HepG2 (cell line): ENCODE measurements around the gene SNIP1. TPM values are rescaled to one million over a fixed set of nuclear protein-coding genes. Genes with fewer than 3 reads are reported as not detected.

Experiments
- EEA1 ChIP-seq: sonication (generic); formaldehyde crosslinking; IDR thresholded peaks from 2 replicates; pipeline ENCODE4 v1.5.1; 2020; ENCODE audit warnings: mild to moderate bottlenecking, missing genetic modification reagents, borderline replicate concordance
- HNRNPLL ChIP-seq: fragments of 200-400 bp; formaldehyde crosslinking; IDR thresholded peaks from 2 replicates; pipeline ENCODE4 v1.6.1; 2017; ENCODE audit warnings: mild to moderate bottlenecking, low read depth, low read length; ENCODE audit not compliant: poor library complexity, severe bottlenecking
- HOXA3 ChIP-seq: sonication (generic); formaldehyde crosslinking; IDR thresholded peaks from 2 replicates; pipeline ENCODE4 v1.5.0; 2020; ENCODE audit warnings: missing genetic modification reagents
- KAT2B ChIP-seq: fragments of 150-350 bp; IDR thresholded peaks from 2 replicates; pipeline ENCODE4 v1.6.1; 2014; ENCODE audit warnings: low read depth, low read length, borderline replicate concordance
- KDM4B ChIP-seq: sonication (generic); formaldehyde crosslinking; IDR thresholded peaks from 2 replicates; pipeline ENCODE4 v1.4.0; 2020; ENCODE audit warnings: missing genetic modification reagents
- KLF11 ChIP-seq: IDR thresholded peaks from 2 replicates; pipeline ENCODE4 v1.6.1; 2016; ENCODE audit warnings: missing compliant biosample characterization
- MXD4 ChIP-seq: IDR thresholded peaks from 2 replicates; pipeline ENCODE4 v1.6.1; 2016; ENCODE audit warnings: mild to moderate bottlenecking, missing biosample characterization, missing genetic modification reagents
- NAIF1 ChIP-seq: sonication (generic); formaldehyde crosslinking; IDR thresholded peaks from 2 replicates; pipeline ENCODE4 v1.5.0; 2020; ENCODE audit warnings: mild to moderate bottlenecking, missing genetic modification reagents, borderline replicate concordance
- NFE2 ChIP-seq: sonication (generic); formaldehyde crosslinking; IDR thresholded peaks from 2 replicates; pipeline ENCODE4 v1.4.0; 2020; ENCODE audit warnings: missing genetic modification reagents
- PRPF4 ChIP-seq: fragments of 200-400 bp; formaldehyde crosslinking; IDR thresholded peaks from 2 replicates; pipeline ENCODE4 v1.6.1; 2016; ENCODE audit warnings: low read length, low read depth; ENCODE audit not compliant: poor library complexity, severe bottlenecking
- RARA ChIP-seq: IDR thresholded peaks from 2 replicates; pipeline ENCODE4 v1.6.1; 2016; ENCODE audit warnings: missing genetic modification reagents, missing compliant biosample characterization
- RBM22 ChIP-seq: fragments of 200-400 bp; formaldehyde crosslinking; optimal IDR thresholded peaks from 2 replicates; pipeline ENCODE3; 2017; ENCODE audit warnings: mild to moderate bottlenecking, low read length, moderate library complexity
- RELA ChIP-seq: sonication (generic); formaldehyde crosslinking; IDR thresholded peaks from 2 replicates; pipeline ENCODE4 v1.4.0; 2020; ENCODE audit warnings: missing genetic modification reagents
- RFXANK ChIP-seq: IDR thresholded peaks from 2 replicates; pipeline ENCODE4 v1.6.1; 2016
- SMARCC2 ChIP-seq: fragments of 450-650 bp; IDR thresholded peaks from 2 replicates; pipeline ENCODE4 v1.6.1; 2017; ENCODE audit warnings: antibody characterized with exemption, mild to moderate bottlenecking
- SNAI1 ChIP-seq: sonication (generic); formaldehyde crosslinking; IDR thresholded peaks from 2 replicates; pipeline ENCODE4 v1.5.0; 2020; ENCODE audit warnings: mild to moderate bottlenecking, missing genetic modification reagents, borderline replicate concordance
- SNAPC2 ChIP-seq: sonication (generic); formaldehyde crosslinking; IDR thresholded peaks from 2 replicates; pipeline ENCODE4 v1.8.1; 2022; ENCODE audit warnings: mild to moderate bottlenecking, missing genetic modification reagents
- SP140L ChIP-seq: sonication (generic); formaldehyde crosslinking; IDR thresholded peaks from 2 replicates; pipeline ENCODE4 v1.4.0; 2020; ENCODE audit warnings: missing genetic modification reagents, borderline replicate concordance
- ZNF138 ChIP-seq: sonication (generic); formaldehyde crosslinking; IDR thresholded peaks from 2 replicates; pipeline ENCODE4 v1.5.0; 2020; ENCODE audit warnings: mild to moderate bottlenecking, low read depth, missing genetic modification reagents
- ZNF232 ChIP-seq: sonication (generic); formaldehyde crosslinking; IDR thresholded peaks from 2 replicates; pipeline ENCODE4 v1.4.0; 2020; ENCODE audit warnings: missing genetic modification reagents, borderline replicate concordance
- ZNF335 ChIP-seq: sonication (generic); formaldehyde crosslinking; IDR thresholded peaks from 2 replicates; pipeline ENCODE4 v1.4.0; 2020; ENCODE audit warnings: missing genetic modification reagents
- ZNF589 ChIP-seq: sonication (generic); formaldehyde crosslinking; conservative IDR thresholded peaks from 2 replicates; pipeline ENCODE4 v1.8.0; 2022; ENCODE audit warnings: mild to moderate bottlenecking, moderate library complexity, missing genetic modification reagents
- ZNF619 ChIP-seq: sonication (generic); formaldehyde crosslinking; IDR thresholded peaks from 2 replicates; pipeline ENCODE4 v1.4.0; 2020; ENCODE audit warnings: mild to moderate bottlenecking, missing genetic modification reagents
- ZNF629 ChIP-seq: sonication (generic); formaldehyde crosslinking; conservative IDR thresholded peaks from 2 replicates; pipeline ENCODE4 v1.5.0; 2020; ENCODE audit warnings: missing genetic modification reagents
- ZNF749 ChIP-seq: sonication (generic); formaldehyde crosslinking; IDR thresholded peaks from 2 replicates; pipeline ENCODE4 v1.8.0; 2022; ENCODE audit warnings: mild to moderate bottlenecking, missing genetic modification reagents, moderate library complexity, borderline replicate concordance
- ZSCAN31 ChIP-seq: sonication (generic); formaldehyde crosslinking; IDR thresholded peaks from 2 replicates; pipeline ENCODE4 v1.5.0; 2020; ENCODE audit warnings: low read depth, mild to moderate bottlenecking, missing genetic modification reagents
- polyA plus RNA-seq, 8 experiments: library from polyadenylated mRNA; depleted of rRNA in 3 of 8; stranded (reverse) in 7 of 8; unstranded in 1 of 8; fragments of >200 nt; fragmentation: Illumina TruSeq in 4 of 8; extraction: Trizol in 4 of 8; gene quantifications; 2 replicates each; pipeline versions ENCODE4 v1.2.1 to v1.2.3, GENCODE V29; 2011 to 2016; ENCODE audit warnings: low read depth in 4 of 8, missing spikeins in 1 of 8, mixed read lengths in 1 of 8; ENCODE audit not compliant: insufficient read depth in 1 of 8
- total RNA-seq, 5 experiments: library from RNA; depleted of rRNA; stranded (reverse); fragments of >200 nt; fragmentation: Illumina TruSeq; extraction: Trizol; gene quantifications; 2 replicates each; pipeline ENCODE4 v1.2.3, GENCODE V29; 2016; ENCODE audit warnings: low read depth in 1 of 5
- TF ChIP-seq, protein P1 (sequence below): IDR thresholded peaks from 2 replicates; pipeline ENCODE4 v1.6.1; 2012; ENCODE audit warnings: inconsistent platforms
- TF ChIP-seq, protein P2 (sequence below): sonication (generic); formaldehyde crosslinking; IDR thresholded peaks from 2 replicates; pipeline ENCODE4 v1.4.0; 2020; ENCODE audit warnings: missing genetic modification reagents
- TF ChIP-seq, protein P3 (sequence below): sonication (generic); formaldehyde crosslinking; IDR thresholded peaks from 2 replicates; pipeline ENCODE4 v1.8.1; 2023; ENCODE audit warnings: mild to moderate bottlenecking, moderate library complexity, missing genetic modification reagents

The SNIP1 gene
- total and polyA plus RNA-seq, 2 of the 13 experiments (the other 11 are each of a cell fraction or from before 2014, with no cell fraction given): 5.5 to 11.2 TPM

DNA sequence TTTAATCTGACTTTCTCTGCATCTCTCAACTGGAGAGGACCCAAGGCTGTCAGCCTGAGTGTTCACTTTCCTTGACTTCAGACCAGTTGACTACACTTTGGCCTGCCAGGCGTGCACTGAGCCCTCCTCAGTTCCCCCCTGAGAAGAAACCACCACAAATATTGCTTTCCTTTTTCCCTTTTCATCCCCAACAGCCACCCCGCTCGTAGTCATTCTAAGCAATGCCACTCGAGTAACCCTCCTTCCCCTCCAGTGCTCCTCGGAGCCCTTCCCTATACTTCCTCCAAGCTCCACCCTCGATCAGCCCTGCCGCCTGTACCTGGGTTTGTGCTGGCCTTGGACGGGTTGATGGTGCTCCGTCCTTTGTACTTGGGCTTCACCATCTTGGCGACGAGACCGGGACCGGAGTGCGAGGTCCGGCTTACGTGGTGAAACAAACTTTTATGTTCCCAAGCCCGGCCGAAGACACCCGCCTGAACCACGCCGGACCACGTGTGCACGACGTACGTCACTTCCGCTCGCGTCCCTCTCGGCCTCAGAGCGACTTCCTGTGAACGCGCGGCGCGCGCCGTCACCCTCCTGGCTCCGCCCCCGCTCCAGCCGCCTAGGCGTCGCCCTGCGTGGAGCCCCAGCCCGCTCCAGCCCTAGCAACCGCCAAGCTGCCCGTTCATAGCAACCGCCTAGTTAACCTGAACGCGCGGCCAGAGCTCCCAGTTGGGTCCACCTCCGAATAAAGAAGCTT is 41.5 kb upstream of the SNIP1 start, which contains the start of gene GNL2 (continued):
- TF ChIP-seq MXD4 (CRISPR knock-in tag) (peak; percentile 97), RARA (CRISPR knock-in tag) (no peak), NFE2 (CRISPR knock-in tag) (no peak), SNAPC2 (CRISPR knock-in tag) (peak; percentile 63; the same call in 1 of the 2 replicates), HOXA3 (CRISPR knock-in tag) (peak; percentile 91), PRPF4 (no peak), ZNF749 (CRISPR knock-in tag) (no peak), ZNF619 (CRISPR knock-in tag) (peak; percentile 66; the same call in 1 of the 2 replicates), SNAI1 (CRISPR knock-in tag) (peak; percentile 80; the same call in 1 of the 2 replicates), SMARCC2 (no peak), ZSCAN31 (CRISPR knock-in tag) (peak; percentile 74; the same call in 1 of the 2 replicates), RELA (CRISPR knock-in tag) (no peak), HNRNPLL (peak; percentile 58), ZNF232 (CRISPR knock-in tag) (0 out of 2 replicates have a peak, but pooled peaks have one; percentile 12), ZNF138 (CRISPR knock-in tag) (peak; percentile 78; the same call in 1 of the 2 replicates), NAIF1 (CRISPR knock-in tag) (no peak), KDM4B (CRISPR knock-in tag) (no peak), KAT2B (no peak), ZNF589 (CRISPR knock-in tag) (no peak), EEA1 (CRISPR knock-in tag) (peak; percentile 46; the same call in 1 of the 2 replicates), ZNF335 (no peak), KLF11 (CRISPR knock-in tag) (no peak), RBM22 (peak; percentile 59), SP140L (CRISPR knock-in tag) (no peak), ZNF629 (CRISPR knock-in tag) (no peak), RFXANK (CRISPR knock-in tag) (no peak)
- TF ChIP-seq, protein P1, sequence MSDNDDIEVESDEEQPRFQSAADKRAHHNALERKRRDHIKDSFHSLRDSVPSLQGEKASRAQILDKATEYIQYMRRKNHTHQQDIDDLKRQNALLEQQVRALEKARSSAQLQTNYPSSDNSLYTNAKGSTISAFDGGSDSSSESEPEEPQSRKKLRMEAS: peak; percentile 99
- TF ChIP-seq, protein P2, sequence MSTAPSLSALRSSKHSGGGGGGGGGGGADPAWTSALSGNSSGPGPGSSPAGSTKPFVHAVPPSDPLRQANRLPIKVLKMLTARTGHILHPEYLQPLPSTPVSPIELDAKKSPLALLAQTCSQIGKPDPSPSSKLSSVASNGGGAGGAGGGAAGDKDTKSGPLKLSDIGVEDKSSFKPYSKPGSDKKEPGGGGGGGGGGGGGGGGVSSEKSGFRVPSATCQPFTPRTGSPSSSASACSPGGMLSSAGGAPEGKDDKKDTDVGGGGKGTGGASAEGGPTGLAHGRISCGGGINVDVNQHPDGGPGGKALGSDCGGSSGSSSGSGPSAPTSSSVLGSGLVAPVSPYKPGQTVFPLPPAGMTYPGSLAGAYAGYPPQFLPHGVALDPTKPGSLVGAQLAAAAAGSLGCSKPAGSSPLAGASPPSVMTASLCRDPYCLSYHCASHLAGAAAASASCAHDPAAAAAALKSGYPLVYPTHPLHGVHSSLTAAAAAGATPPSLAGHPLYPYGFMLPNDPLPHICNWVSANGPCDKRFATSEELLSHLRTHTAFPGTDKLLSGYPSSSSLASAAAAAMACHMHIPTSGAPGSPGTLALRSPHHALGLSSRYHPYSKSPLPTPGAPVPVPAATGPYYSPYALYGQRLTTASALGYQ (CRISPR knock-in tag): no peak
- TF ChIP-seq, protein P3, sequence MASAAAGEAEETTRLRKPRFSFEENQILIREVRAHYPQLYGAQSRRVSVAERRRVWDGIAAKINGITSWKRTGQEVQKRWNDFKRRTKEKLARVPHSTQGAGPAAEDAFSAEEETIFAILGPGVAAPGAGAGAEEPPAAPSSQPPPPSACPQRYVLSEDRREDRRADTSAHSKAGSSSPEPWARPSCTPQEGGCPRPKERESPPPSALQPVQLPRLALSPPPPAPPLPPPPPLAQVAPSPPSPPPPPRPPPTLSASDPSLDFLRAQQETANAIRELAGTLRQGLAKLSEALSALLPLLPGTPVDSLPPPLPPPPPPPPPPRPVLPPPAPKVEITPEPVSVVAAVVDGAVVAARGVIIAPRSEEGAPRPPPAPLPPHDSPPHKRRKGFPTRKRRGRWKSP (CRISPR knock-in tag): no peak
